Fibroblast of pulmonary artery (primary cell): ENCODE data around the gene LGI4.

Experiments
- DNase-seq: peaks from one replicate; pipeline ENCODE4 v3.0.0-alpha.2; 2010; ENCODE audit warnings: low read depth
- H3K4me3 ChIP-seq: replicated peaks from 2 replicates; pipeline ENCODE4 v1.5.1; 2011; ENCODE audit warnings: low read depth, mild to moderate bottlenecking, control low read depth, low read length, moderate library complexity
- CTCF ChIP-seq: IDR thresholded peaks from 2 replicates; pipeline ENCODE4 v1.5.1; 2011; ENCODE audit warnings: mild to moderate bottlenecking, control low read depth, low read length, inconsistent platforms; ENCODE audit errors: missing control alignments

Gene LGI4

GRCh38 chr19:35120898-35121297 is 14.0 kb downstream of the LGI4 start:
- TF ChIP-seq CTCF, result no peak
- no peak overlapping the region for H3K4me3 ChIP-seq
- no peak for DNase-seq

- no peak overlapping the region for H3K4me3 ChIP-seq
- DNase-seq, result peak; percentile 23
- no peak for TF ChIP-seq CTCF
These were observed 14.4 kb downstream of the LGI4 start for GRCh38 chr19:35120492-35120891.

- TF ChIP-seq CTCF, result no peak
- no peak overlapping the region for H3K4me3 ChIP-seq
- DNase-seq, result no peak
These were observed 15.2 kb downstream of the LGI4 start for GRCh38 chr19:35119578-35120155.

- no peak overlapping the region for H3K4me3 ChIP-seq
- TF ChIP-seq CTCF, result no peak
- no peak for DNase-seq
These were observed 15.8 kb downstream of the LGI4 start for GRCh38 chr19:35119091-35119490.

- TF ChIP-seq CTCF, result no peak
- DNase-seq, result no peak
- H3K4me3 ChIP-seq, result no peak overlapping the region
These were observed 16.4 kb downstream of the LGI4 start for GRCh38 chr19:35118268-35119020.

- TF ChIP-seq CTCF, result no peak
- no peak for DNase-seq
- H3K4me3 ChIP-seq, result no peak overlapping the region
These were observed 17.1 kb downstream of the LGI4 start for GRCh38 chr19:35117799-35118198.

- no peak for TF ChIP-seq CTCF
- DNase-seq, result no peak
- H3K4me3 ChIP-seq, result no peak overlapping the region
These were observed 17.7 kb downstream of the LGI4 start for GRCh38 chr19:35117116-35117515.
